HEK293T (cell line): ENCODE measurements around the gene S100A16.

Experiments
- BHLHE40 ChIP-seq: fragments of 450-650 bp; IDR thresholded peaks from 2 replicates; pipeline ENCODE4 v1.6.1; 2016; ENCODE audit warnings: mild to moderate bottlenecking, moderate library complexity, borderline replicate concordance
- CTBP1 ChIP-seq: fragments of 450-650 bp; IDR thresholded peaks from 2 replicates; pipeline ENCODE4 v1.6.1; 2016; ENCODE audit warnings: borderline replicate concordance
- L3MBTL2 ChIP-seq: fragments of 450-650 bp; conservative IDR thresholded peaks from 2 replicates; pipeline ENCODE4 v1.6.1; 2016; ENCODE audit warnings: mild to moderate bottlenecking
- NFRKB ChIP-seq: fragments of 450-650 bp; IDR thresholded peaks from 2 replicates; pipeline ENCODE4 v1.6.1; 2016; ENCODE audit warnings: mild to moderate bottlenecking, moderate library complexity
- SP1 ChIP-seq: fragments of 450-650 bp; IDR thresholded peaks from 2 replicates; pipeline ENCODE4 v1.6.1; 2017
- SUZ12 ChIP-seq: fragments of 450-650 bp; IDR thresholded peaks from 2 replicates; pipeline ENCODE4 v1.6.1; 2016; ENCODE audit warnings: mild to moderate bottlenecking

DNA sequence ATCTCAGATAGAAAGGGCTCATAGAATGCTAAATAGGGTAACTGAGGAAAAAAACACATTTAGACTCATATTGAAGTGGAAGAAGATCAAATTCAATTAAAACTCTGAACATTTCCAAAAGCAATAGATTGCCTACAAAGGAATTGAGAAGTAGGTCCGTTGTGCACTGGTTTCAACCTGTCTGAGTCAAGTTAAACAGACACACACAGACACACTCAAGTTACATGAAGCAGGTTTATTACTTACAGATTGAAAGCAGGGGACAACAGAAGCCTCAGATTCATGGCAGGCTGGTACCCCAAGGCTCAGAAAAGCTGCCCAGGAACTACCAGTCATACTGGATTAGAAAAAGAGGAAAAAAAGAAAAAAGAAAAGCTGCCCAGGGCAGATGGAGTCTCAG, 26.6 kb downstream of the S100A16 start:
- TF ChIP-seq NFRKB (no peak), SUZ12 (no peak), BHLHE40 (no peak), L3MBTL2 (no peak), CTBP1 (no peak), SP1 (no peak)
